Measurements from ENCODE around the gene GMPR2.

The GMPR2 gene

GRCh38 chr14:24281636-24282035 lies 48.9 kb downstream of the GMPR2 start:
- Histone ChIP-seq H2AK5ac (ENCODE audit: low read length) (no peak overlapping the region), H2BK120ac (ENCODE audit: low read depth, low read length) (no peak overlapping the region), H3K79me2 (ENCODE audit: control insufficient read depth, insufficient read depth, low read length) (no peaks in the 10 kb centered on the region), H3K36me3 (ENCODE audit: control insufficient read depth, insufficient read depth, low read length) (no peaks in the 10 kb centered on the region), H3K4me3 (ENCODE audit: low read length) (no peak overlapping the region), H3K27me3 (ENCODE audit: insufficient read depth, low read length, poor library complexity) (no peaks in the 10 kb centered on the region), H3K4ac (ENCODE audit: low read depth, low read length) (no peak overlapping the region), H2BK5ac (ENCODE audit: low read length) (no peak overlapping the region), H4K8ac (ENCODE audit: low read depth, low read length) (no peak overlapping the region), H3K4me1 (ENCODE audit: control insufficient read depth, low read depth, low read length) (no peaks in the 10 kb centered on the region), H4K5ac (ENCODE audit: low read length) (no peak overlapping the region), H3K79me1 (ENCODE audit: low read length) (no peaks in the 10 kb centered on the region), H3K27ac (ENCODE audit: low read depth, low read length) (no peak overlapping the region), H3K56ac (ENCODE audit: low read length) (no peak overlapping the region), H3K9ac (ENCODE audit: low read length) (no peak overlapping the region), H3K23ac (ENCODE audit: low read length) (no peak overlapping the region), H3K18ac (ENCODE audit: low read length) (no peak overlapping the region), H3K4me2 (ENCODE audit: low read length) (no peak overlapping the region), H2BK15ac (replicated peaks; ENCODE audit: low read depth) (no peak overlapping the region)
- WGBS (ENCODE audit: extremely low coverage, insufficient coverage, low lambda C conversion rate) = no CpG with 5 or more reads among the region's 7 CpGs
- DNase-seq = no peak

DNA sequence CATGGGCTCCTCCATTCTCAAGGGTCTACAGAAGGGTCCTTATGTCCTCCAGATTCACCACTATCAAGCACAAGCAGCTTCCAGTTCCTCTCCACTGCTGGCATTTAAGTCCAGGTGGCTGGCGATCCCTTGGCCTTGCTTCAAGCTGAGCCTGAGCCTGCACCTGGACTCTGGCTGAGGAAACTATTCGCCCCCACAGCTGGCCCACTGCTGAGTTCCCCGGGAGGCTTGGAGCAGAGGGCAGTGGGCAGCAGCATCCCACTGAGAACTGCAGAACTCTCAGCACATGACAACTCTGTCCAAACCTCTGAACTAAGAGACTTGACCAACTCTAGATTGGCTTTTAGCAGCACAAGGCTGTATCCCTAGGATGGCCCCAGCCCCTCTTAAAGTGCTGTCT lies 50.0 kb downstream of the GMPR2 start:
- H3K9ac ChIP-seq (ENCODE audit: low read length) = no peak overlapping the region
- no peaks in the 10 kb centered on the region for H3K27me3 ChIP-seq (ENCODE audit: insufficient read depth, low read length, poor library complexity)
- H2BK120ac ChIP-seq (ENCODE audit: low read depth, low read length) = no peak overlapping the region
- no peak overlapping the region for H3K4me2 ChIP-seq (ENCODE audit: low read length)
- no peak overlapping the region for H3K18ac ChIP-seq (ENCODE audit: low read length)
- no peak for DNase-seq
- H3K56ac ChIP-seq (ENCODE audit: low read length) = no peak overlapping the region
- no peak overlapping the region for H3K27ac ChIP-seq (ENCODE audit: low read depth, low read length)
- H3K23ac ChIP-seq (ENCODE audit: low read length) = no peak overlapping the region
- H2BK15ac ChIP-seq (replicated peaks; ENCODE audit: low read depth) = no peak overlapping the region
- no peaks in the 10 kb centered on the region for H3K79me2 ChIP-seq (ENCODE audit: control insufficient read depth, insufficient read depth, low read length)
- H2BK5ac ChIP-seq (ENCODE audit: low read length) = no peak overlapping the region
- no peak overlapping the region for H4K8ac ChIP-seq (ENCODE audit: low read depth, low read length)
- H3K36me3 ChIP-seq (ENCODE audit: control insufficient read depth, insufficient read depth, low read length) = no peaks in the 10 kb centered on the region
- H3K4me1 ChIP-seq (ENCODE audit: control insufficient read depth, low read depth, low read length) = no peaks in the 10 kb centered on the region
- no peak overlapping the region for H4K5ac ChIP-seq (ENCODE audit: low read length)
- H3K79me1 ChIP-seq (ENCODE audit: low read length) = no peaks in the 10 kb centered on the region
- H3K4me3 ChIP-seq (ENCODE audit: low read length) = no peak overlapping the region
- no peak overlapping the region for H2AK5ac ChIP-seq (ENCODE audit: low read length)
- no peak overlapping the region for H3K4ac ChIP-seq (ENCODE audit: low read depth, low read length)
- no CpG with 5 or more reads among the region's 3 CpGs for WGBS (ENCODE audit: extremely low coverage, insufficient coverage, low lambda C conversion rate)

DNA sequence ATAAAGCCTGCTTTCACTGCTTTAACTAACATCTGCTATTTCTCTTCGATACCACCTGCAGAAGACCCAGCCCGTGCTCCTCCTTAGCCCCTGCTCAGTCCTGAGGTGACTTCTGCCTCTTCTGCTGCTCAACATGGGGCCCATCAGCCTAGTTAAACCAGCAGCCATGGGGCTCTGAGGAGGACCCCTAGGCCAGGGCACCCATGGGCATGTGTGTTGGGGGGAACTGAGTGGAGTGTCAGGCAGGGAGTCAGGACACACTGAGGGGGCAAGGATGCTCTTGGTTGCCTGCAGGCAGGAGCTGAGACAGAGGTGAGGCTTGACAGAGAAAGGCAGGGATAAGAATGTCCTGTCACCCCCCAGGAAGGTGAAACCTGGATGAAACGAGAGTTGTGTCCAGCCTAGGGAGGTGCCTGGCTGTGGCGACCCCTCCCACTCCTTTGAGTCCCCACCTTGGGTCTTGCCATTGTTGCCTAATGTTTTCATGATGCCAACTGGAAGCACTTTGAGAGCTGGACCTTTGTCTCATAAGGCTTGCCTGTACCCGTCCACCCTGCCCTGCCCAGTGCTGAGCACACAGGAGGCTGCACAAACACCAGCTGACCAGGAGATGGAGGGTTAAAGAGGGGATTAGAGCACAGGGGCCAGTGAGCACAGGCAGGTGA lies 51.2 kb downstream of the GMPR2 start:
- no peaks in the 10 kb centered on the region for H3K27me3 ChIP-seq (ENCODE audit: insufficient read depth, low read length, poor library complexity)
- WGBS (ENCODE audit: extremely low coverage, insufficient coverage, low lambda C conversion rate) = no CpG with 5 or more reads among the region's 5 CpGs
- H3K27ac ChIP-seq (ENCODE audit: low read depth, low read length) = no peak overlapping the region
- no peak overlapping the region for H2AK5ac ChIP-seq (ENCODE audit: low read length)
- no peak overlapping the region for H3K18ac ChIP-seq (ENCODE audit: low read length)
- no peak overlapping the region for H2BK5ac ChIP-seq (ENCODE audit: low read length)
- H3K79me2 ChIP-seq (ENCODE audit: control insufficient read depth, insufficient read depth, low read length) = no peaks in the 10 kb centered on the region
- no peaks in the 10 kb centered on the region for H3K79me1 ChIP-seq (ENCODE audit: low read length)
- no peak for DNase-seq
- H3K23ac ChIP-seq (ENCODE audit: low read length) = no peak overlapping the region
- no peak overlapping the region for H3K9ac ChIP-seq (ENCODE audit: low read length)
- no peak overlapping the region for H3K4ac ChIP-seq (ENCODE audit: low read depth, low read length)
- no peaks in the 10 kb centered on the region for H3K4me1 ChIP-seq (ENCODE audit: control insufficient read depth, low read depth, low read length)
- H2BK120ac ChIP-seq (ENCODE audit: low read depth, low read length) = no peak overlapping the region
- no peak overlapping the region for H2BK15ac ChIP-seq (replicated peaks; ENCODE audit: low read depth)
- H3K56ac ChIP-seq (ENCODE audit: low read length) = no peak overlapping the region
- no peaks in the 10 kb centered on the region for H3K36me3 ChIP-seq (ENCODE audit: control insufficient read depth, insufficient read depth, low read length)
- no peak overlapping the region for H3K4me2 ChIP-seq (ENCODE audit: low read length)
- no peak overlapping the region for H3K4me3 ChIP-seq (ENCODE audit: low read length)
- H4K5ac ChIP-seq (ENCODE audit: low read length) = no peak overlapping the region
- H4K8ac ChIP-seq (ENCODE audit: low read depth, low read length) = no peak overlapping the region

GRCh38 chr14:24284501-24285035 lies 51.8 kb downstream of the GMPR2 start:
- DNase-seq = no peak
- H3K4me1 ChIP-seq (ENCODE audit: control insufficient read depth, low read depth, low read length) = no peaks in the 10 kb centered on the region
- no peak overlapping the region for H3K18ac ChIP-seq (ENCODE audit: low read length)
- H2BK5ac ChIP-seq (ENCODE audit: low read length) = no peak overlapping the region
- no peaks in the 10 kb centered on the region for H3K36me3 ChIP-seq (ENCODE audit: control insufficient read depth, insufficient read depth, low read length)
- H3K9ac ChIP-seq (ENCODE audit: low read length) = no peak overlapping the region
- no peaks in the 10 kb centered on the region for H3K79me2 ChIP-seq (ENCODE audit: control insufficient read depth, insufficient read depth, low read length)
- H3K4me2 ChIP-seq (ENCODE audit: low read length) = no peak overlapping the region
- no peak overlapping the region for H4K8ac ChIP-seq (ENCODE audit: low read depth, low read length)
- WGBS (ENCODE audit: extremely low coverage, insufficient coverage, low lambda C conversion rate) = no CpG with 5 or more reads among the region's 11 CpGs
- H3K27ac ChIP-seq (ENCODE audit: low read depth, low read length) = no peak overlapping the region
- no peak overlapping the region for H4K5ac ChIP-seq (ENCODE audit: low read length)
- H3K4me3 ChIP-seq (ENCODE audit: low read length) = no peak overlapping the region
- H3K79me1 ChIP-seq (ENCODE audit: low read length) = no peaks in the 10 kb centered on the region
- no peak overlapping the region for H2AK5ac ChIP-seq (ENCODE audit: low read length)
- no peak overlapping the region for H3K56ac ChIP-seq (ENCODE audit: low read length)
- no peak overlapping the region for H2BK120ac ChIP-seq (ENCODE audit: low read depth, low read length)
- H2BK15ac ChIP-seq (replicated peaks; ENCODE audit: low read depth) = no peak overlapping the region
- H3K4ac ChIP-seq (ENCODE audit: low read depth, low read length) = no peak overlapping the region
- no peak overlapping the region for H3K23ac ChIP-seq (ENCODE audit: low read length)
- no peaks in the 10 kb centered on the region for H3K27me3 ChIP-seq (ENCODE audit: insufficient read depth, low read length, poor library complexity)

GRCh38 chr14:24285351-24285750 lies 52.6 kb downstream of the GMPR2 start:
- DNase-seq = no peak
- Histone ChIP-seq H2AK5ac (ENCODE audit: low read length) (no peak overlapping the region), H3K4me2 (ENCODE audit: low read length) (no peak overlapping the region), H3K4me3 (ENCODE audit: low read length) (no peak overlapping the region), H2BK5ac (ENCODE audit: low read length) (no peak overlapping the region), H4K5ac (ENCODE audit: low read length) (no peak overlapping the region), H3K4ac (ENCODE audit: low read depth, low read length) (no peak overlapping the region), H4K8ac (ENCODE audit: low read depth, low read length) (no peak overlapping the region), H3K18ac (ENCODE audit: low read length) (no peak overlapping the region), H3K27ac (ENCODE audit: low read depth, low read length) (no peak overlapping the region), H3K56ac (ENCODE audit: low read length) (no peak overlapping the region), H2BK120ac (ENCODE audit: low read depth, low read length) (no peak overlapping the region), H3K9ac (ENCODE audit: low read length) (no peak overlapping the region), H3K79me2 (ENCODE audit: control insufficient read depth, insufficient read depth, low read length) (no peaks in the 10 kb centered on the region), H3K23ac (ENCODE audit: low read length) (no peak overlapping the region), H3K27me3 (ENCODE audit: insufficient read depth, low read length, poor library complexity) (no peaks in the 10 kb centered on the region), H2BK15ac (replicated peaks; ENCODE audit: low read depth) (no peak overlapping the region), H3K36me3 (ENCODE audit: control insufficient read depth, insufficient read depth, low read length) (peaks cover 2% of the 10 kb centered on the region), H3K79me1 (ENCODE audit: low read length) (no peaks in the 10 kb centered on the region), H3K4me1 (ENCODE audit: control insufficient read depth, low read depth, low read length) (no peaks in the 10 kb centered on the region)
- no CpG with 5 or more reads among the region's 4 CpGs for WGBS (ENCODE audit: extremely low coverage, insufficient coverage, low lambda C conversion rate)

DNA sequence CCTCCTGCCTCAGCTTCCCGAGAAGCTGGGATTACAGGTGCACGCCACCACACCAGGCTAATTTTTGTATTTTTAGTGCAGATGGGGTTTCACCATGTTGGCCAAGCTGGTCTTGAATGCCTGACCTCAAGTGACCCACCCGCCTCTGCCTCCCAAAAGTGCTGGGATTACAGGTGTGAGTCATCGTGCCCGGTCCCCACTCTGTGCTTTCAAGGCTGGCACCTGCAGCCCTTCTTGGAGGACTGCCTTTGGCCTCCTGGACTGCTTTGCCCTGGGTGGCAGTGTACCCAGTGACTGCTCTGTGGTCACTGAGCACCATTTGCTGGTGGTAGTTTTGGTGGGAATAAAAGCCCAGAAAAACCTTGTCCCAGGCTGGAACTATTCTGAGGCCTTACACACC lies 54.3 kb downstream of the GMPR2 start:
- Histone ChIP-seq H3K56ac (ENCODE audit: low read length) (no peak overlapping the region), H2BK120ac (ENCODE audit: low read depth, low read length) (no peak overlapping the region), H3K79me2 (ENCODE audit: control insufficient read depth, insufficient read depth, low read length) (no peaks in the 10 kb centered on the region), H3K18ac (ENCODE audit: low read length) (no peak overlapping the region), H3K4ac (ENCODE audit: low read depth, low read length) (no peak overlapping the region), H3K27me3 (ENCODE audit: insufficient read depth, low read length, poor library complexity) (no peaks in the 10 kb centered on the region), H2AK5ac (ENCODE audit: low read length) (no peak overlapping the region), H2BK15ac (replicated peaks; ENCODE audit: low read depth) (no peak overlapping the region), H3K23ac (ENCODE audit: low read length) (no peak overlapping the region), H3K4me2 (ENCODE audit: low read length) (no peak overlapping the region), H4K5ac (ENCODE audit: low read length) (no peak overlapping the region), H3K36me3 (ENCODE audit: control insufficient read depth, insufficient read depth, low read length) (peaks cover 2% of the 10 kb centered on the region), H4K8ac (ENCODE audit: low read depth, low read length) (no peak overlapping the region), H3K4me3 (ENCODE audit: low read length) (no peak overlapping the region), H2BK5ac (ENCODE audit: low read length) (no peak overlapping the region), H3K9ac (ENCODE audit: low read length) (no peak overlapping the region), H3K27ac (ENCODE audit: low read depth, low read length) (no peak overlapping the region), H3K4me1 (ENCODE audit: control insufficient read depth, low read depth, low read length) (no peaks in the 10 kb centered on the region), H3K79me1 (ENCODE audit: low read length) (no peaks in the 10 kb centered on the region)
- DNase-seq = no peak
- WGBS (ENCODE audit: extremely low coverage, insufficient coverage, low lambda C conversion rate) = no CpG with 5 or more reads among the region's 5 CpGs
